Esophagus squamous epithelium (tissue), 4 donors: ENCODE data around the gene COLQ.

Source experiments
- POLR2A ChIP-seq, 4 donors: fragments of 450-650 bp; IDR thresholded peaks; one replicate each; pipeline ENCODE4 v1.6.1; 2017; ENCODE audit warnings: antibody characterized with exemption in 4 of 4, mild to moderate bottlenecking in 4 of 4, moderate library complexity in 3 of 4
- TF ChIP-seq, protein P1 (sequence below), 6 experiments: fragments of 450-650 bp in 4 of 6; fragments of 200-600 bp in 2 of 6; sonication (generic) in 2 of 6; IDR thresholded peaks; one replicate each; pipeline ENCODE4 v1.5.1; 2016 to 2019; ENCODE audit warnings: antibody characterized with exemption in 6 of 6, mild to moderate bottlenecking in 4 of 6, moderate library complexity in 4 of 6

DNA sequence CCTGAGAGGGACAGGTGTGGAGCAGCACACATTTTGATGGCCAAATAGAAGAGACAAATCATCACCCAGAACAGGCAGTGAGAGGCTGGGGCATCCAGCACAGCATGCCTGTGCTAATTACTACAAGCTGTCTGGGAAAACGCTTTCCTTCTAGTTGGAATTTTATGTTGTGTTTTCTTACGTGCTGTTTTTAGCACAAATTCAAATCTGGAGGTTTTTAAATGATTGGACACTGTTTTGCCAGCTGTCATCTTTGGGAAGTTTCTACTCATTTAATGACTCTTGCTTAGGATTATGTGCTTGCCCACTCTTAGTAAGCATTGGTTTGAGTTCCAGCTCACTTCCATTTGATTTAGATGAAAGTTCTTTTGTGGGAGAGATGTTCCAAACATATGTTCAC lies 50.7 kb downstream of the COLQ start:
- TF ChIP-seq, protein P1, sequence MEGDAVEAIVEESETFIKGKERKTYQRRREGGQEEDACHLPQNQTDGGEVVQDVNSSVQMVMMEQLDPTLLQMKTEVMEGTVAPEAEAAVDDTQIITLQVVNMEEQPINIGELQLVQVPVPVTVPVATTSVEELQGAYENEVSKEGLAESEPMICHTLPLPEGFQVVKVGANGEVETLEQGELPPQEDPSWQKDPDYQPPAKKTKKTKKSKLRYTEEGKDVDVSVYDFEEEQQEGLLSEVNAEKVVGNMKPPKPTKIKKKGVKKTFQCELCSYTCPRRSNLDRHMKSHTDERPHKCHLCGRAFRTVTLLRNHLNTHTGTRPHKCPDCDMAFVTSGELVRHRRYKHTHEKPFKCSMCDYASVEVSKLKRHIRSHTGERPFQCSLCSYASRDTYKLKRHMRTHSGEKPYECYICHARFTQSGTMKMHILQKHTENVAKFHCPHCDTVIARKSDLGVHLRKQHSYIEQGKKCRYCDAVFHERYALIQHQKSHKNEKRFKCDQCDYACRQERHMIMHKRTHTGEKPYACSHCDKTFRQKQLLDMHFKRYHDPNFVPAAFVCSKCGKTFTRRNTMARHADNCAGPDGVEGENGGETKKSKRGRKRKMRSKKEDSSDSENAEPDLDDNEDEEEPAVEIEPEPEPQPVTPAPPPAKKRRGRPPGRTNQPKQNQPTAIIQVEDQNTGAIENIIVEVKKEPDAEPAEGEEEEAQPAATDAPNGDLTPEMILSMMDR (IDR thresholded peaks at IDR 0.05), result no peak
- no peak for TF ChIP-seq POLR2A (IDR thresholded peaks at IDR 0.05)
